Activated gamma-delta T cell (primary cell): ENCODE data around the gene CBLC.

Source experiments
- DNase-seq: peaks from one replicate; lab custom pipeline; 2025; lab: John Stamatoyannopoulos, UW
- total RNA-seq, 2 donors: gene quantifications; one replicate each; lab custom pipeline; 2026; lab: John Stamatoyannopoulos, UW

The CBLC gene, protein sequence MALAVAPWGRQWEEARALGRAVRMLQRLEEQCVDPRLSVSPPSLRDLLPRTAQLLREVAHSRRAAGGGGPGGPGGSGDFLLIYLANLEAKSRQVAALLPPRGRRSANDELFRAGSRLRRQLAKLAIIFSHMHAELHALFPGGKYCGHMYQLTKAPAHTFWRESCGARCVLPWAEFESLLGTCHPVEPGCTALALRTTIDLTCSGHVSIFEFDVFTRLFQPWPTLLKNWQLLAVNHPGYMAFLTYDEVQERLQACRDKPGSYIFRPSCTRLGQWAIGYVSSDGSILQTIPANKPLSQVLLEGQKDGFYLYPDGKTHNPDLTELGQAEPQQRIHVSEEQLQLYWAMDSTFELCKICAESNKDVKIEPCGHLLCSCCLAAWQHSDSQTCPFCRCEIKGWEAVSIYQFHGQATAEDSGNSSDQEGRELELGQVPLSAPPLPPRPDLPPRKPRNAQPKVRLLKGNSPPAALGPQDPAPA
- total RNA-seq = 0 reads per million in 2 donors

DNA sequence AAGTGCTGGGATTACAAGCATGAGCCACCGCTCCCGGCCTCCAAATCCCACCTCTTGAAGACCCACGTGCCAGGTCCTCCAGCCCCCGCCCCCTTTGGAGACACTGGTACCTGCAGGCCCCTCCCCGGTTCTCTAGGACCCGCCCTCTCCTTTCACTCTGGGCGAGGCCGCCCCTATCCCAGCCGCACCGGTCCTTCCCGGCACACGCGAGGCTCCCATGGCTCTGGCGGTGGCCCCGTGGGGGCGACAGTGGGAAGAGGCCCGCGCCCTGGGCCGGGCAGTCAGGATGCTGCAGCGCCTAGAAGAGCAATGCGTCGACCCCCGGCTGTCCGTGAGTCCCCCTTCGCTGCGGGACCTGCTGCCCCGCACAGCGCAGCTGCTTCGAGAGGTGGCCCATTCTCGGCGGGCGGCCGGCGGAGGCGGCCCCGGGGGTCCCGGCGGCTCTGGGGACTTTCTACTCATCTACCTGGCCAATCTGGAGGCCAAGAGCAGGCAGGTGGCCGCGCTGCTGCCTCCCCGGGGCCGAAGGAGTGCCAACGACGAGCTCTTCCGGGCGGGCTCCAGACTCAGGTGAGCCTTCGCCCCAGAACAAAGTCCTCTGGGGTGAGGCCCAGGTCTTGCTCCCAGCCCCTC, at the start of gene CBLC:
TSS of gene CBLC (plus strand) at position 176 of the 633 bp plus-strand sequence. CDS start at position 218, 42 bp downstream.
- DNase-seq = no peak

DNA sequence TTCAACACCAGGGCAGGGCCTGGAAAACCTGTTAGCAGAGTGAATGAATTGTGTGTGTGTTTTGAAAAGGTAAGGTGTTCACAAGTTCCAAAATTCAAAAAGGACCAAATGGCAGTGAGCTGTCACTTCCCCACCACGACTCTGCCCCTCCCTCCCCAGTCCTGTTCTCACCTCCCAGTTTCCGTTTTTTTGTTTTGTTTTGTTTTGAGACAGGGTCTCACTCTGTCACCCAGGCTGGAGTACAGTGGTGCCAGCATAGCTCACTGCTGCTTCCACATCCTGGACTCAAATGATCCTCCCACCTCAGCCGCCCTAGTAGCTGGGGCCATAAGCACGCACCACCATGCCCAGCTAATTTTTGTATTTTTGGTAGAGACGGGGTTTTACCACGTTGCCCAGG, 49.5 kb upstream of the CBLC start:
- no peak for DNase-seq

DNA sequence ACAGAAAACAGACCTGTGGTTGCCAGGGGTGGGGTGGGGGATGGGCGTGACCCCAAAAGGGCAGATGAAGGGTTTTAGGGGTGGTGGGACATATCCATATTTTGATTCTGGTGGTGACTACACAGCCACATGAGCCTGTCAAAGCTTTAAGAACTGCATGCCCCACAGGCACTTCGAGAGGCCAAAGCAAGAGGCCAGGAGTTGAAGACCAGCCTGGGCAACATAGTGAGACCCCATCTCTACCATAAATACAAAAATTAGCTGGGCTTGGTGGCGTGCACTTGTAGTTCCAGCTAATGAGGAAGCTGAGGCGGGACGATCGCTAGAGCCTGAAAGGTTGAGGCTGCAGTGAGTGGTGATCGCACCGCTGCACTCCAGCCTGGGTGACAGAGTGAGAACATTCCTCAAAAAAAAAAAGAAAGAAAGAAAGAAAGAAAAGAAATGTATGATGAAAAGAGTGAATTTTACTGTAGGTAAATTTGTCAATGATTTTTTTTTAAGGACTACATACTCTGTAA, 48.1 kb upstream of the CBLC start:
- no peak for DNase-seq

DNA sequence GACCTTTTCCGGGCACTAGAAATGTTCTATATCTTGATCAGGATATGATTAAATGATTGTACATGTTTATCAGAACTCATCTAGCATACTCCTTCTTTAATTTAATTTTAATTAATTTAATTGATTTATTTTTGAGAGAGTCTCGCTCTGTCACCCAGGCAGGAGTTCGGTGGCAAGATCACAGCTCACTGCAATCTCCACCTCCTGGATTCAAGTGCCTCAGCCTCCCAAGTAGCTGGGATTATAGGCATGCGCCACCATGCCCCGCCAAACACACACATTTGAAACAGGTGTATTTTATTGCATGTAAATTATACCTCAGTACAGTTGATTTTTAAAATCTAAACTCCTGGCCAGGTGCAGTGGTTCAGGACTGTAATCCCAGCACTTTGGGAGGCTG, 46.6 kb upstream of the CBLC start:
- DNase-seq = no peak

DNA sequence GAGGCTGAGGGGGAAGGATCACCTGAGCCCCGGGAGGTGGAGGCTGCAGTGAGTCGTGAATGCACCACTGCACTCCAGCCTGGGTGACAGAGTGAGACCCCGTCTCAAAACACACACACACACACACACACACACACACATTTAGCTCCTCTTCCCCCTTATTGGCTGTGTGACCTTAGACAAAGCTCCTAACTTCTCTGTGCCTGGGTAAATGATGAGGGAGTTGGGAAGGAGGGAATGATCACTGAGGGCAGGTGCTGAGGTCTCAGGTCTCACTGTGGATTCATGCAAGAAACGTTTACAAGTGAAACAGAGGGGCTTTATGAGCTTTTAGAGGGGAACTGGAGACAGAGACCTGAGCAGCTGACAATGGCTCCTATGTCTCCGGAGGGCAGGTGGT, 46.1 kb upstream of the CBLC start:
- no peak for DNase-seq

DNA sequence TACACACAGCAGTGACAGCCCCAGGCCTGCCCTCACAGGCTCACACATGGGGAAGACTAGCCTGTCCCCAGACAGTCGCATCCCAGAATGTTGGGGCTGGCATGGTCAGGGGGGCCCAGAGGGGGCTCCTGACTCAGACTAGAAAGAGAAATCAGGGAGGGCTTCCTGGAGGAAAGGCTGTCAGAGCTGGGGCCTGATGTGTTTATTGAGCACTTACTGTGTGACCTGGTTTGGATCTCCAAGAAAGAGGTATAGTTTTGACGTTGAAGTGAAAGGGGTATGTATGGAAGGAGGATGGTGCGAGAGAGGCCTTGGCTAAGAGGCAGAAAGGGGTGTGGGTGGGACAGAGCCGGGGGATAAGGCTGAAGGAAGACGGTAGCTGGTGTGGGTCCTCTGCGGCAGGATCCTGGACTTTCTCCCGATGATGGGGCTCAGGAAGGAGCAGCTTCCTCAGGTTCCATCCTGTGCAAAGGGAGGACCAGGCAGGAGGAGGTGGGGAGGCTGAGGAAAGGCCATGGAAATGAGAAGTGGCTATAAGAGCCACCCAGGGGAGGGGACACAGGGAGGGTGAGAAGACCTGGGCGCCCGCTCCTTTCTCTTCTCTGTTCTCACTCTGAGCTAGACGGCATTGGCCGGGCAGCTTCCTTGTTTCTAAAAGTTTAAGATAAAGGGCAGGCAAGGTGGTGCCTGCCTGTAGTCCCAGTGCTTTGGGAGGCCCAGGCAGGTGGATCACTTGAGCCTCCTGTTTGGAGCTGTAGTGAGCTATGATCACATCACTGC, 45.3 kb upstream of the CBLC start:
- DNase-seq = no peak

DNA sequence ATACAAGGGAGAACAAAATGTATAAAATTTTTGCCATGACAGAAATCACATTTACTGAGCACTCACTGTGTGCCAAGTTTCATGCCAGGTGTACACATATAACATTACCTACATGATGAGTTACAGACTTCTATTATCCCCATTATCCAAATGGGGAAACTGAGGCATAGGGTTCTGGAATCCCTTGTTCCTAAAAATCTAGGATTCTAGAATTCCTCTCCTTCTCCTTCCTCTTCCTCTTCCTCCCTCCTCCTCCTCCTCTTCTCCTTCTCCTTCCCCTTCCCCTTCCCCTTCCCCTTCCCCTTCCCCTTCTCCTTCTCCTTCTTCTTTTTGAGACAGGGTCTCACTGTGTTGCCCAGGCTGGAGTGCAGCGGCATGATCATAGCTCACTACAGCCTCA, 43.3 kb upstream of the CBLC start:
- no peak for DNase-seq

DNA sequence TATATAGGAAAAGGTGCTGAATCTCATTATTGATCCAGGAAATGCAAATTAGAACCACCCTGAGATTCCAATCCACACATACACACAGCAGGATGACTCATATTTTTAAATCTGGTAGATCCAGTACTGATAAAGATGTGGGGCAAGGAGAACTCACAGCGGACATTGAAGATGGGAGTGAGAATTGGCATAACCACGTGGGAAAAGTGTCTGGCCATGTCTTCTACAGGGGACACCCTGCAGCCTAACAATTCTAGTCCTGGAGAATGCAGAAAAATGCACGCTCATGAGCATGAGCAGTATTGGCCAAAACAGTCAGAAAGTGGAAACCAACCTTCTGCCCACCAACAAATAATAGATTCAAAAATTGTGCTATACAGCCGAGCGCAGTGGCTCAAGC, 42.7 kb upstream of the CBLC start:
- no peak for DNase-seq

DNA sequence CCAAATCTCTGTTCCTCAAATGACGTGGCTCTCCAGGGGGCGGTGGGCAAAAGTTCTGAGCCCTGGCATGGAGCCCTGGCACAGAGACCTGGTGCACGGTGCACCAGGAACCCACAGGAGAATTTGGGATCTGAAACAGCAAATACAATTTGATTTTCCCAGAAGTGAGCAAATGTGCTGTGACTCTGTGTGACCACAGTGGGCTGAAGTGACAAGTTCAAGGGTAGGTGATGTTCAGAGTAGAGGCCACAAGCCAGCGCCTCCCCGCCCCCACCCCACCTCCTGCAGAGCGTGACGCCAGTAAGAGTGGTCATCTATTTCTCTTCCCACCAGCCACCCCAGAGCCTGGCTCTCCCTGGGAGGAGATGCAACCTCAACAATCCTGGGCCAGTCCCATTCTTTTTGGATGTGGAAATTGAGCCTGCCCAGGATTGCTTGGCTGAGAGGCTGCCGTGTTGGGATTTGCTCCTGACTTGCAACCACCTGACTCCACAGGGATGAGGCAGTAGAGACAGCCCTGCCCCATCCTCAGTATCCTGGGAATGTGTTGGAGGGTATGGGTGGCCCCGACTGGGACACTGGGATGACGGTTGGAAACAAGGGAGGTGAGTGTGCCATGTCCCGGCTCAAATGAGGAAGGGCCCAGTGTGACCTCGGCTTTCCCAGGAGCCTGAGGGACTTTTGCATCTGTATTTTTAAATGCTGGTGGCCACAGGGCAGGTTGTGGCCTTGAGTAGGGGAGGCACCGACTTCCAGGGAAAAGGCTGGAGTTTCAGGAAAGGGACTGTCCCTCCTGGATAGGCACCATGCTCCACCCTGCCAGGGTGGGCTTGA, 40.2 kb upstream of the CBLC start:
- DNase-seq = no peak

DNA sequence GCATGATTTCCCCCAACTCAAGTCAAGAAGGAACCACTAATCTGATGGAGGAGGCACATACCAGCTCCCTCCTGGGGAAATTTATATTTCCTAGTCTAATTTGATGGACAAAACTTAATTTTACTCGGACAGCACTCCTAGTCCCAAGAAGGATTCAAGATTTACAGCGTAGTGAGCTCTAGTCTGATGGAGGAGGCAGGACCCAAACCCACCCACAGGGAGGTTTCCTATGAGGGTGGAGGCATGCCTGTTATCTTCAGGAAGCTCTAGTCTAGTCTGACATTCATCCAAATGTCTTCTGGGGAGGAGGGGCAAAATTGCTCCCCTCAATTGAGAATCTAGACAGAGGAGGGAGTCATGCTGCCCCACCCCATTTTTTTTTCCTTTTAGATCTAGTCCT, 39.6 kb upstream of the CBLC start:
- DNase-seq = no peak

DNA sequence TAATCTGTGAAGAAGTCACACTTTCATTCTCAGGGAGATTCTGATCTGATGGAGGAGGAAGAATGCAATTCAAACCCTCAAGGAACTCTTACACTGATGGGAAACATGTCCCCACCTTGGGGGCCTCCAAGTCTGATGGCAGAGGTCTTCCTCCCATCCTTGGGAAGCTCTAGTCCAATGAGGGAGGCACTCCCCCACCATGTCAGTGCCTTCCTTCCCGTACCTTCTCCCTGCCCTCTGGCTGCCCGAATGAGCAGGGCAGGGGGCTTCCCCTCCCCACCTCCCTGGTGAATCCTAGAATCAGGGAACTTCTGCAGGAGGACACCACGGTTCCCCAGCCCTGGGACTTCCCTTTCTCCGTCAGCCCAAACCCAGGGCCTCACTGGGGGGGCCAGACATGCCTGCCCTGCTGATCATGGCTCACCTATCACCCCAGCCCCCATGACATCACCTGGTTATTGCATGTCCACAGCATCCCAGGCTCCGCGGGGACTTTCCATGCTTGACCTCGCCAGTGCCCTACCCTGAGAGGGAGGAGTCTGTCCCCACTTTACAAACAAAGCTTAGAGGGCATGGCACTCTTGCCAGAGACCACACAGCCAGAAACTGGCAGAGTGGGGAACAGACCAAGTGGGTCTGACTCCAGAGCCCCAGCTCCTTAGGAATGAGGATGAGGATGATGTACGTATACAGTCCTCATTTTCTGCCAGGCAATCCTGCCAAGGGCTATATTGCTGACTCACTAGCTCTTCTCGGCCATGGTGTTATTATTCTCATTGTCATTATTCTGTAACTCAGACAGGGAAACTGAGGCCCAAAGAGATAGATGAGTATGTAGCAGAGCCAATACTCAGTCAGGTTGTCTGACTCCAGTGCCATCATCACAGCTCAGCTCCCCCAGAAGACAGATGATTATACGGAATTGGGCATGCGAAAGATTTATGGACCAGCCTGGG, 38.8 kb upstream of the CBLC start:
- DNase-seq = no peak

DNA sequence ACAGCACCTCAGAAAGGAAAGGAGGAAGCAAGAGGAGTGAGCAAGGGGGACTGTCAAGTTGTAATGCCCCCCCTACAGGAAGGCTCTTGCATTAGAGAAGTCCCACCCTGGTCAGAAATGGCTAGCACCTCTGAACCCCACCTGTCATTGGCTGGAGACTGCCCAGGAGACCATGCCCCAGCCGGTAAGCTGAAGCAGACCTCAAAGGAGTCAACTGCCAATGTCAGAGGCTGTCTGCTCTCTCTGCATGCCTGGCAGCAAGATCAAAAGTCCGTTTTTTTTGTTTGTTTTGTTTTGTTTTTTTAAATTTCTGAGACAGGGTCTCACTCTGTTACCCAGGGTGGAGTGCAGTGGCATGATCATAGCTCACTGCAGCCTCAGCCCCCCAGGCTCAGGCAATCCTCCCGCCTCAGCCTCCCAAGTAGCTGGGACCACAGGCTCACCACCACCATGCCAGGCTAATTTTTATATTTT, 37.3 kb upstream of the CBLC start:
- no peak for DNase-seq

DNA sequence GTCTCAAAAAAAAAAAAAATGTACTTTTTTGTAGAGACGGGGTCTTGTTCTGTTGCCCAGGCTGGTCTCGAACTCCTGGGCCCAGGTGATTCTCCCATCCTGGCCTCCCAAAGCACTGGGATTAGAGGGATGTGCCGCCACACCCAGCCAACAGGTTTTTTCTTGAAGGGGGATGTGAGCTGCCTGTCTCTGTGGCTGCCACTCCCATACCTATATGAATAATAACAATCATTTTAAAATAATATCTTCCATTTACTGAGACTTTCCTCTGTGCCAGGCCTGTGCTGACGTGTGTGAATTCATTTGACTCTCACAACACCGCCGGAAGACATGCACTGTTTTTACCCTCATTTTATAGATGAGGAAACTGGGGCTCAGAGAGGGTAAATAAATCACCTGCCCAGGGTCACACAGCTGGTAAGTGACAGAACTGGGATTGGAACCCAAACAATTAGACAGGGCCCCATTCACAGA, 36.4 kb upstream of the CBLC start:
- no peak for DNase-seq

DNA sequence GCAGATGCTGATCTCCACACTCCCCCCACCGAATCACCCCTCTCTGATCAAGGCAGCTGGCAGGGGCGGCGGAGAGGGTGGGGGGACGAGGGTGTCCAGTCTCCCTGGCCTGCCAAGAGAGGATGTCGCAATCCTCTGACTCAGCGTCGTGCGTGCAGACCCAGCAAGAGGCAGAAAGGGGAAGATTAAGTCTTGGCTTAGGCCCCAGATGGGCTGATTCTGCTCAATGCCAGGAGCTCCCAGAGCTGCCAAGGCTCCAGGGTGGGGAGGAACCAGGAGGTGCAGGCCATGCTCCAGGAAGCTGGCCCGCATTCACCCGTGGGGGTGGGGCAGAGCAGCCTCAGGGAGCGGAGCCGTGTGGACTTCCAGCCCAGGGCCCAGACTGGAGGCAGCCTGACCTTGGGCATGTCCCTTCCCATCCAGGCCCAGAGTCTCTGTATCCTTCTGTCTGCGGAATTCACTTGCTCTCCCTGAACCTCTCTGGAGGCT, 35.8 kb upstream of the CBLC start:
- DNase-seq = no peak

DNA sequence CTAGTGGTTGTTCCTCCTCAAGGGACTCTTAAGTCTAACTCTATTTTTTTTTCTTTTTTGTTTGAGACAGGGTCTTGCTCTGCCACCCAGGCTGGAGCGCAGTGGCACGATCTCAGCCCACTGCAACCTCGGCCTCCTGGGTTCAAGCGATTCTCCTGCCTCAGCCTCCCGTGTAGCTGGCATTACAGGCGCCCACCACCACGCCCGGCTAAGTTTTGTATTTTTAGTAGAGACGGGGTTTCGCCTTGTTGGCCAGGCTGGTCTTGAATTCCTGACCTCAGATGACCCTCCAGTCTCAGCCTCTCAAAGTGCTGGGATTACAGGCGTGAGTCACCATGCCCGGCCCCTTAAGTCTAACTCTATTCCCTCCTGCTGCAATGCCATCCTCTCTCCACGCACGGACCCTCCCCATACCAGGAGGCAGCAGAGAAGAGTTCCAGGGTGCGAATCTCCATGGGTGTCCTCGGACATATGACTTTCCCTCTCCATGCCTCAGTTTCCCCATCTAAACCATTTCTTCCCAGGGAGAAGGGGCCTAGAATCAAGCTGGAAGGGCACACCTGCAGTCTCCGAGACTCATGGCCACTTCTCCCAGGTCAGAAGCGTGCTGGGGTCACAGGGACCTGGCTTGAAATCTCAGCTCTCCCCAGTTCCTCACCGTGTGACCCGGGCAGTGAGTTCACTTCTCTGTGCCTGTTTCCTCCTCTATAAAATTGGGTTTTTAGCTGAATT, 35.2 kb upstream of the CBLC start:
- no peak for DNase-seq

DNA sequence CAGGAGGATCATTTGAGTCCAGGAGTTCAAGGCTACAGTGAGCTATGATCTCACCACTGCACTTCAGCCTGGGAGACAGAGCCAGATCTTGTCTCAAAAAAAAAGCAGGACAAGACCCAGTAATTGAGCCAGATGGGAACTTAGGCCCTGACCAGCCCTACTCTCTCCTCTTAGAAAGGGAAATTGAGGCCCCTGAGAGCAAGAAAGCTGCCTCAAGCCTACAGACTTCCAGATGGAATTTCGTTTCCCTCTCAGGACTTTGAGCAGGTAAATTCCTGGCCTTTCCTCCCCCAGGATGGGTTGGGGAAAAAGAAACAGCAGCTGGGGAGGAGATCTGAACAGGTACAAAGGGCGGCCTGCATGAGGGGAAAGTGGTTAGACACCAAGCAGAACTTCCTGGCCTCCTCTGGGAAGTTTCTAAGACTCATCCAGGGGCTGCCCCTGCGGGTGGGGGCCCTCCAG, 32.8 kb upstream of the CBLC start:
- DNase-seq = no peak

DNA sequence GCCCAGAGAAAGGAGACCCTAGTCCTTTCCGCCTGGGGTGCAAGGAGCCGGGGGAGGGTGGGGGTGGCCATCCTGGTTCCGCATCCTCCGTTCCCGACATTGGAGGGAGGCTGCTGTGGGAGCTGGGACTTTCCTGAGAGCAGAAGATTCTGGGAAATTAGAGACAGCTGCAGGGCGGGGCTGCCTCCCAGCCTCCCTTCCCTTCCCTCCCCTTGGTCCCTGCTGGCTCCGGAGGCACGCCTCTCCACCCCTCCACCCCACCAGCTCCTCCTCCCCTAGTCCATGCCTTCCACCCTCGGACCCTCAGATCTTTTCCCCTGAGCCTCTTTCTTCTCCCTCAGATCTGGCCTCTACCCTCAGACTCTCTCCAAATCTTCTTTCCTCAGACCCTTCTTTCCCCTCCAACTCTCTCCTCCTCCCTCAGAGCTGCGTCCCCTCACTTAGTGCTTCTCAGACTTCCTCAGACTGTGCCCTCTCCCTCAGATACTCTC, 32.3 kb upstream of the CBLC start:
- no peak for DNase-seq

DNA sequence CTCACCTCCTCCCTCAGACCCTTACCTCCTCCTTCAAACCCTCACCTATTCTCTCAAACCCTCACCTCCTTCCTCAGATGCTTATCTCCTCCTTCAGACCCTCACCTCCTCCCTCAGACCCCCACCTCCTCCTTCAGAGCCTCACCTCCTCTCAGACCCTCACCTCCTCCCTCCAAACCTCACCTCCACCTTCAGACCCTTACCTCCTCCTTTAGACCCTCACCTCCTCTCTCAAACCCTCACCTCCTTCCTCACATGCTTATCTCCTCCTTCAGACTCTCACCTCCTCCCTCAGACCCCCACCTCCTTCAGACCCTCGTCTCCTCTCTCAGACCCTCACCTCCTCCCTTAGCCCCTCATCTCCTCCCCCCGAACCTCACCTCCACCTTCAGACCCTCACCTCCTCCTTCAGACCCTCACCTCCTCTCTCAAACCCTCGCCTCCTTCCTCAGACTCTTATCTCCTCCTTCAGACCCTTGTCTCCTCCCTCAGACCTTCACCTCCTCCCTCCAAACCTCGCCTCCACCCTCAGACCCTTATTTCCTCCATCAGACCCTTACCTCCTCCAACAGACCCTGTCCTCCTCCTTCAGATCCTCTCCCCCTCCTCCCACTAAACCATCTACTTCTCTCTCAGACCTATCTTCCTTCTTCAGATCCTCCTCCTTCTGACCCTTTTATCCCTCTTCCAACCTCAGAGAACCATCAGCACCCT, 31.6 kb upstream of the CBLC start:
- no peak for DNase-seq
